Activated CD4-positive, CD25-positive, alpha-beta regulatory T cell (primary cell): ENCODE data around the gene NEAT1.

Experiments
- DNase-seq, 4 experiments: peaks; one replicate each; lab custom pipeline; 2025; lab: John Stamatoyannopoulos, UW

NEAT1 gene

GRCh38 chr11:65486570-65487466, 64.2 kb downstream of the NEAT1 start:
- no peak for DNase-seq

DNA sequence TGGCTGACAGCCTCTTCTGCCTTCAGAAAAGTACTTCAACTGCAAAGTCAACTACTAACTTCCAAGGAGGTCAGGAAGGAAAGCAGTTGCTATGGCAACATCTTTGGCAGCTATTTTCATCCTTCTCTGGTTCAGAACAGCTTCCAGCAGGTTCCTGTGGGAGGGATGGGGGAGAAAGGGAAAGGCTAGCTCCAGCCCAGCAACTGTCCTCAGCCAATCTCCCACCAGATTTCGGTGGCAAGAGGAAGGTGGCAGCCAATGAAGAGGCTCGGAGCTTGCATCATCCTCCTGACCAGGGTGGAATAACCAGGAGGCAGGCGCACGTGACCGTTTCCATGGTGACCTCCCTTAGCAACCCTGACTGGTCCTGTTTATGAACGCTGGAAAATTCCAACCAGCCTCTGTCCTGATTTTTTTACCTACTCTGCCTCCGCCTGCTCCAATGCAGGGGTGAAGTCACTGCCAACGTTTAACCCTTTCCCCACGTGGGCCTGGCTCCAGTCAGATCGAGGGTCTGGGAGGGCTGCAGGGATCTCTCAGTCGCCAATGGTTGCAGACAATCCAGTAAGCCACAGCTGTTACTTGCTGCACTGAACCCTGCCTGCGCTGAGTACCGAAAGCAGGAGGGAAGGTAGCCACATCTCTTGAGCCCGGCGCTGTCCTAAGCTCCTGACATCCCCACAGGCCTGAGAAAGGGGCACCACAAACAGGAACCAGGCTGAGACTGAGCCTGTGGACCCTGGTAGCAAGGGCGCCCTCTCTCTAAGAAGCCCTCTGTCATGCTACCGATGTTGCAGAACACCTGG, 65.1 kb downstream of the NEAT1 start:
- DNase-seq, result no peak

DNA sequence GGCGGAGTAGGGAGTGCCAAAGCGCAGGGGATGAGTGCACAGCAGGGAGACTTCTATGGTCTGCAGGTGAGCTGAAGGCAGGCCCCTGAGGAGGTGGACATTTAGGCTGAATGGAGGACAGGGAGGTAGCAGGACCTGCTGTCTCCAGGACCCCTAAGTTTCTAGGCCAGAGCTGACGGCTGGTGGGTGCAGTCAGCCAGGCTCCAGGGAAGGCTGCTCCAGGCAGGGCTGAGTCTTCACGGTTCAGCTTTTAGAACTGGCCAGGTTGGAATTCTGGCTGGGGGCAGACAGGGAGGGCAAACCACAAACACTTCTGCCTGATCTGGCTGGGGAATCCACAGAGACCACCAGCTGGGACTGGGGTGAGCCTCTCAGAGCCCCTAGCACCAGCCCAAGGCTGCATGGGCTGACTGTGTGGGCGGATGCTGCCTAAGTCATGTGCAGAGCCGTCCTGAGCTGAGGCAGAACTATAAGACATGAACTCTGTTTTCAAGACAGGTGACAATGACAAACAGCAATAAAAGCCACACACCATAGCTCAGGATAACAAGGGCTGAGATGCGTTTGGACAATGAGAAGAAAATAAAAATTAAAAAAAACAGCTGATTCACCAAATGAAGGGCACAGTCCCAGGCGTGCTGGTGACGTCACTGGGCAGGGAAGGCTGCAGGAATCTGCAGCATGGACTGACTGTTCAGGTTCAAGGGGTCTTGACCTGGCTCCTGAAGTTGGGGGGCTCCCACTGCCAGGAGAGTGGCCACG, 65.9 kb downstream of the NEAT1 start:
- no peak for DNase-seq

DNA sequence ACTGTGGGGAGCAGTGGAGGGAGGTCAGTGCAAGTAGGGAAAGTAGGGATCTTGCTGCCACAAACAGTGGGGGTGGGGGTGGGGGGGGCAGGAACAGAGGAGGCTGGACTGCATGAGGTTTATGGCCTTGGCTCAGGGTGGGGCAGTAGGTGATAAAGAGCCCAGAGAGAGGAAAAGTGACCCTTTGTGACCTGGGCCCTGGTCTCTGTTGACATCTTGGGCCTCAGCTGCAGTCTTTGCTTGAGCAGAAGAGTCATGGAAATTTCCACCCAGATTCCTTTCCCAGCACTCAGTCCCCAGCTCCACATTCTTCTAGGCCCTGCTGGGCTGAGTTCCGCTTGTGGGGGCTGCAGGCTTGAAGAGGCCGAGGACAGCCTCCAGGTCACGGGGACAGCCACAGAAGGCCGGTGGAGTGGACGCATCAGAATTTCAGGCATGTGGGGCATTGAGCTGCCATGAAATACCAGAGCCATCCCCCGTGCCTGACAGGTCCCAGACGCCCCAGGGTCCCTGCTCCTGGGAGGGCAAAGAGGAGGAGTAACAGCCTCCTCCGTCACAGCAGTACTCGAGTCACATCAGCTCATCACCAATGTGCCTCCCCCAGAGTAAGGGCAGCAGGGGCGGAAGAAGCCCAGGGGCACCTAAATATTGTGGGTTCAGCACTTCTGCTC, 66.6 kb downstream of the NEAT1 start:
- no peak for DNase-seq

GRCh38 chr11:65489706-65490320, 67.2 kb downstream of the NEAT1 start:
- no peak for DNase-seq

DNA sequence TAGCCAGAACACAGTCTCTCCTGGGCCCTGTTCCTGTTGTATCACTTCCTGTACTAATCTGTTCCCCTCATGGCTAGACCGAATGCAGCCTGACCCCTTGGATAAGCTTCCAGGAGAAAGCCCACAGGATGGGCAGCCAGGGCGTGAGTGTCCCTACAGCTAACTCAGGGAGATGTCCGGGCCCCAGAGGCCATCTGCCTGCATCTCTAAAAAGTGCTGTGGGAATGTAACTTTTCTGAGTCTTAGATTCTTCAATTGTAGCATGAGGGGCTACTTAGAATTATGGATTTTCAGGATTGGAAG, 68.5 kb downstream of the NEAT1 start:
- DNase-seq, result no peak

- no peak for DNase-seq
Observed at GRCh38 chr11:65491614-65492386, 69.2 kb downstream of the NEAT1 start.

DNA sequence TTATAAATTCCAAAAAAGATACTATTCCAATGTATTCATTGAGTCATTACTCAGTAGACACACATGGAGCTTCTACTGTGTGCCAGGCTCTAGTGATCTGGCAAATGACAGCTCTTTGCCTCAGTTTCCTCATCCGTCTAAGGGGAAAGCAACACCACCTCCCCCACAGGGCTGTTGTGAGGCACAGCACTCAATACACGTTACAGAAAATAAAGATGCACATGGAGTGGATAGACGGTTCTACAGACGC, 69.7 kb downstream of the NEAT1 start:
- no peak for DNase-seq

DNA sequence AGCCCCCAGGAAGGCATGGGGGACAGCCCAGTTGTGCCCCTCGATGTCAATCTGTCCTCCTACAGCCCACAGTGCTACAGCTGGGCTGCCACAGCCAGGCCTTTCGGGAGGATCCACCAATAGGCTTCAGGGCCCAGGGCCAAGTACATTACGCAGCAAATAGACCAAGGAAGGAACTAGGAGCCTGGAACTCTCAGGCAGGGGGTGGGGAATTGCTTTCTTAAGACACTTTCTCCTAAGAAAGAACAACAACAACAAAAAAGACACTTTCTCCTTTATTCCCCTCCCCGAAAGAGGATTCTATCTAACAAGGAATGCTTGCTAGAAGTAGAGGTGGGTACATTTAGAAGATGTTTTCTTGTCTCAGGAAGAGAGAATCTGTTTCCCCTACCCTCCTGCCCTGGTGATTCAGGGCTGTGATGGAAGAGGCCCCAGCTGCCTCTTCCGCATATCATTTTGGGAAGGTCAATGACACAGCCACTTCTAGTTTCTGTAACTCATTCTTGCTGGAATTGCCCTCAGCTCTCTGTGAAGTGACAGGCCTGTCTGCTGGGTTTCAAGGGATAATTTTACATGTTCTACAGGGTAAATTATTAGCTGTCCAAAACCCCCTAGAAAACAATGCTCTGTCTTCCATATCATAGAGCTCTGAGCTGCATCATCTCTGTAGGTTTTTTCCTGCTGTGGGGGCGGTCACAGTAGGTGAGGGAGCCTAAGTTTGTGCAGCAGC, 70.2 kb downstream of the NEAT1 start:
- no peak for DNase-seq

GRCh38 chr11:65493367-65494176, 71.0 kb downstream of the NEAT1 start:
- no peak for DNase-seq
